Osteocyte (in vitro differentiated cells): ENCODE results near the gene INAVA. TPM values are rescaled to one million over a fixed set of nuclear protein-coding genes. Genes with fewer than 3 reads are reported as not detected.
"Not testable (repeated sequence)": the region's sequence is repeated elsewhere in the genome, so short reads cannot be mapped to it uniquely, and the experiment has no call there.

ENCODE experiments used
- DNase-seq: peaks from one replicate; pipeline ENCODE4 v3.0.0; 2021; ENCODE audit warnings: mixed read lengths; ENCODE audit not compliant: unreplicated experiment; ENCODE audit errors: extremely low spot score
- H3K27ac Mint-ChIP-seq: one replicate; pipeline ENCODE4 v1.8.0; 2021; ENCODE audit warnings: mild to moderate bottlenecking, mixed read lengths; ENCODE audit not compliant: unreplicated experiment
- H3K27me3 Mint-ChIP-seq: one replicate; pipeline ENCODE4 v1.8.0; 2021; ENCODE audit warnings: mixed read lengths; ENCODE audit not compliant: unreplicated experiment
- H3K36me3 Mint-ChIP-seq: one replicate; pipeline ENCODE4 v1.8.0; 2021; ENCODE audit warnings: mixed read lengths; ENCODE audit not compliant: unreplicated experiment
- H3K4me1 Mint-ChIP-seq: one replicate; pipeline ENCODE4 v1.8.0; 2021; ENCODE audit warnings: mixed read lengths; ENCODE audit not compliant: unreplicated experiment
- H3K4me3 Mint-ChIP-seq: one replicate; pipeline ENCODE4 v1.8.0; 2021; ENCODE audit warnings: mild to moderate bottlenecking, moderate library complexity, mixed read lengths; ENCODE audit not compliant: unreplicated experiment
- H3K9me3 Mint-ChIP-seq: one replicate; pipeline ENCODE4 v1.8.0; 2021; ENCODE audit warnings: mixed read lengths; ENCODE audit not compliant: unreplicated experiment
- total RNA-seq: library from RNA; stranded (reverse); gene quantifications from 2 replicates; pipeline ENCODE4 v1.2.1, GENCODE V29; 2021
- TF ChIP-seq, protein P1 (sequence below): fragments of 200-600 bp; sonication (generic); IDR thresholded peaks from 2 replicates; pipeline ENCODE4 v1.5.0; 2021; ENCODE audit warnings: antibody characterized with exemption, mild to moderate bottlenecking, moderate library complexity

Gene INAVA
- total RNA-seq, 1 donor from 2014 or later: 2.0 TPM

DNA sequence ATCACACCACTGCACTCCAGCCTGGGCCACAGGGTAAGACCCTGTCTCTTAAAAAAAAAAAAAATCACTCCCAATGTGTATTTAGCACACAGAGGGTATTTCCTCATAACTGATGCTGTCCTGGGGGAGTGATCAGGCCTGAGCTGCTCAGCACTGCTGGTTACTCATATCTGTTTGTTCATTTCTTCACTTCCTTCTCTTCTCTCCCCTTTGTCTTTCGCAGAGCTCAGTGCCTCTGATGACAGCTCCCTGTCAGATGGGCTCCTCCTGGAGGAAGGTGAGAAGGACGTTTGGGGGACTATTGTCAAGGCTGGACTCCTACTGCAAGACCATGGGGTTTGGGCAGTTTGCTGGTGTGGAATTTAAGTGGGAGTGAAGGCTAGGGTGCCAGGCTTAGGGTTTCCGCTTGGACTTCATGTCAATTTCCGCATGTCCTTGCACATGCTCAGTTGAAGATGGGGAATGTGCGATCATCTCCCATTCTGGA lies 13.0 kb downstream of the INAVA start:
- no peaks in the 10 kb centered on the region for H3K4me1 Mint-ChIP-seq
- DNase-seq: no peak
- H3K9me3 Mint-ChIP-seq: no peaks in the 10 kb centered on the region
- TF ChIP-seq, protein P1, sequence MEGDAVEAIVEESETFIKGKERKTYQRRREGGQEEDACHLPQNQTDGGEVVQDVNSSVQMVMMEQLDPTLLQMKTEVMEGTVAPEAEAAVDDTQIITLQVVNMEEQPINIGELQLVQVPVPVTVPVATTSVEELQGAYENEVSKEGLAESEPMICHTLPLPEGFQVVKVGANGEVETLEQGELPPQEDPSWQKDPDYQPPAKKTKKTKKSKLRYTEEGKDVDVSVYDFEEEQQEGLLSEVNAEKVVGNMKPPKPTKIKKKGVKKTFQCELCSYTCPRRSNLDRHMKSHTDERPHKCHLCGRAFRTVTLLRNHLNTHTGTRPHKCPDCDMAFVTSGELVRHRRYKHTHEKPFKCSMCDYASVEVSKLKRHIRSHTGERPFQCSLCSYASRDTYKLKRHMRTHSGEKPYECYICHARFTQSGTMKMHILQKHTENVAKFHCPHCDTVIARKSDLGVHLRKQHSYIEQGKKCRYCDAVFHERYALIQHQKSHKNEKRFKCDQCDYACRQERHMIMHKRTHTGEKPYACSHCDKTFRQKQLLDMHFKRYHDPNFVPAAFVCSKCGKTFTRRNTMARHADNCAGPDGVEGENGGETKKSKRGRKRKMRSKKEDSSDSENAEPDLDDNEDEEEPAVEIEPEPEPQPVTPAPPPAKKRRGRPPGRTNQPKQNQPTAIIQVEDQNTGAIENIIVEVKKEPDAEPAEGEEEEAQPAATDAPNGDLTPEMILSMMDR: no peak
- no peaks in the 10 kb centered on the region for H3K27me3 Mint-ChIP-seq
- H3K36me3 Mint-ChIP-seq: no peaks in the 10 kb centered on the region
- no peak overlapping the region for H3K4me3 Mint-ChIP-seq
- no peak overlapping the region for H3K27ac Mint-ChIP-seq

DNA sequence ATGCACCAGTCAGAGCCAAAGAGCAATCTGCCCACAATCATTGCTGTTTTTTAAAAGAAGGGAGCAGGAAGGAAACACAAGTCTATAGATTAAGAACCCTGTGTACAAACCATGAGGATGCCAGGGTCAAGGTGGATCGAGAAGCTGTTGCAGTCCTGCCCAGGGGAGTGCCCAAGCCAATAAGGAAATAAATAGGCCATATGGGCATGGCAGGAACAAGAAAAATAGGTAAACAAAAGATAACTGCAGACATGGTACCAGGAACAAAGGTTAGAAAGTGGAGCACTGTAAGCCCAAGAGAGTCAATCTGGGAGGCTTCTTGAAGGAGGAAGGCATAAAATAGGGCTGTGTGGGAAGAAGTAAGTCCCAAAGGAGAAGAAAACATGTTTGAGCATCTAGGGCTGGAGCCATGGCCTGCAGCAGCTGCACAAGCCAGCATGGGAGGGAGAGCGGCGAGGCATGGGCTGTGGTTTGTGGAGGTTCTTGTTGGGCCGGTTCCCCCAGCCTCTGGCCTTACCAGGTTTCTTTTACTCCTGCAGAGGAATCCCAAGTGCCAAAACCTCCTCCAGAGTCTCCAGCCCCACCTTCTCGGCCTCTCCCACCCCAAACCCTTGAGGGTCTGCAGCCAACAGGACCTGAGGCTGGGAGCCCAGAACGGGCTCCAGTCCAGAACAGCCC lies 13.6 kb downstream of the INAVA start:
- no peaks in the 10 kb centered on the region for H3K4me1 Mint-ChIP-seq
- TF ChIP-seq, protein P1: no peak
- no peaks in the 10 kb centered on the region for H3K9me3 Mint-ChIP-seq
- no peak overlapping the region for H3K27ac Mint-ChIP-seq
- no peak overlapping the region for H3K4me3 Mint-ChIP-seq
- DNase-seq: no peak
- H3K36me3 Mint-ChIP-seq: no peaks in the 10 kb centered on the region
- no peaks in the 10 kb centered on the region for H3K27me3 Mint-ChIP-seq

DNA sequence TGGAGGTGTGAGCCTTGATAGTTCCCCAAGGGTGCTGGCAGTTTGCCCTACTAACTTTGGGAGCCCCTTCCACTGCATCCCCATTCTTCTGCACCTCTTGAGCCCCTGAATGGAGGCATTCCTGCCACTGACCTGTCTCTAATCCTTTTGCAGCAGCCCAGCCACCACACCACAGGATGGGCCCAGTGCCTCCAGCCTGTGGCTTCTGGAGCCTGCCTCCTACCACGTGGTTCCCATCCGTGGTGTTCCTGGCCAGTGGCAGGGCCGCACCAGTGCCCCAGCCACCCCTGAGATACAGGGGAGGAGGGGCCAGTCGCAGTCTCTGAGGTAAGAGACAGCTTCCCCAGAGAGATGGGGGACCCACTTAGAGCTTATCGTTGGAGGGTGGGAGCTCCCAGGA lies 14.4 kb downstream of the INAVA start:
- Mint-ChIP-seq H3K36me3 (no peaks in the 10 kb centered on the region), H3K4me1 (no peaks in the 10 kb centered on the region), H3K27me3 (no peaks in the 10 kb centered on the region), H3K4me3 (no peak overlapping the region), H3K9me3 (no peaks in the 10 kb centered on the region), H3K27ac (no peak overlapping the region)
- DNase-seq: no peak
- TF ChIP-seq, protein P1: no peak

DNA sequence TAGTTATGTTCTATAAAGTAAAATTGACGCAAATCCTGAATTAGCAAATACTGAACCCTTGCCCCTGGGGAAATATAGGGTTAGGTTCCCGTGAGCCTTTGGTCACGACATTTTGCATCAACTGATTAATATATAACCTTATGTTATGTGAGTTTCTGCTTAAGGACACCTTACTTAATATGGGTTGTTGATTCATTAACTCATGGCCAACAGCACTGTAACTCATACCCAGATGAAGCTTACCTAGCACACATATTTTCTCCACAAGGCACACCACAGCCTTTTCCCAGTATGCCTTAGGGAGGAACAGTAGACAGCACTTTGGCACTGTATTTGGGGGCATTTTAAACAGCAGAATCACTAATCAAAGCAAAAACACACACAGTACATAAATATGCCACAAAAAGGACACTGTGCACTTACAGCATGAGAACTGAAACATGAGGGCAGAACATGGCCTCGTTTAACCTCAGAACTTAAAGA lies 15.1 kb downstream of the INAVA start:
- H3K4me1 Mint-ChIP-seq: no peaks in the 10 kb centered on the region
- no peaks in the 10 kb centered on the region for H3K36me3 Mint-ChIP-seq
- H3K27ac Mint-ChIP-seq: no peak overlapping the region
- H3K27me3 Mint-ChIP-seq: no peaks in the 10 kb centered on the region
- TF ChIP-seq, protein P1: no peak
- H3K4me3 Mint-ChIP-seq: no peak overlapping the region
- DNase-seq: no peak
- no peaks in the 10 kb centered on the region for H3K9me3 Mint-ChIP-seq

DNA sequence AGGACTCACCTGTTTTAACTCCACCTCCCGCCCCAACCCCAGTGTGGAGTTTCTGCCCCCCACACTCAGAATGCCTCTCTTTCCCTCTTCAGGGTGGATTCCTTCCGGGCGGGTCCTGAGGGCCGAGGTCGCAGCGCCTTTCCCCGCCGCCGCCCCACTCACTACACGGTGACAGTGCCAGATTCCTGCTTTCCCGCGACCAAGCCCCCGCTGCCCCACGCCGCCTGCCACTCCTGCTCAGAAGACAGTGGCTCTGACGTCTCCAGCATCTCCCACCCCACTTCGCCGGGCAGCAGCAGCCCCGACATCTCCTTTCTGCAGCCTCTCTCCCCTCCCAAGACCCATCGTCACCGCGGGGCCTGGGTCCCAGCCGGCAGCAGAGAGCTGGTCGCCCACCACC lies 16.7 kb downstream of the INAVA start:
- DNase-seq: no peak
- TF ChIP-seq, protein P1: no peak
- Mint-ChIP-seq H3K9me3 (no peaks in the 10 kb centered on the region), H3K27me3 (no peaks in the 10 kb centered on the region), H3K27ac (no peak overlapping the region), H3K36me3 (no peaks in the 10 kb centered on the region), H3K4me1 (no peaks in the 10 kb centered on the region), H3K4me3 (no peak overlapping the region)

DNA sequence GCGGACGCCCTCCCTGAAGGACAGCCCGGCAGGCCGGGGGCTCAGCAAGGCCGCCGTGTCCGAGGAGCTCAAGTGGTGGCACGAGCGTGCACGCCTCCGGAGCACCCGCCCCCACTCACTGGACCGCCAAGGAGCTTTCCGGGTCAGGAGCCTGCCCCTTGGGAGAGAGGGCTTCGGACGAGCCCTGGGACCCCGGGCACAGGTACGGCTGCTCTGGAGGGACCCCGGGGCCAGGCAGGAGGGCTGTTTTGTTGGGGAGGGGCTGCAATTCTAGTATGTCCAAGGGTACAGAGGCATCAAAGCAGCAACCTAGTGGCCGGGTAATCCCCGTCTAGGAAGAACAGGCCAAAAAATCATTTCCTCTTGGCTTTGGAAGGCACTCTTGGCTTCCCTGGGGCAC lies 17.2 kb downstream of the INAVA start:
- not testable (repeated sequence) for H3K27me3 Mint-ChIP-seq, H3K9me3 Mint-ChIP-seq, H3K27ac Mint-ChIP-seq, H3K36me3 Mint-ChIP-seq, H3K4me1 Mint-ChIP-seq, H3K4me3 Mint-ChIP-seq, DNase-seq
